ENCODE data around the gene ITGA1. TPM values are rescaled to one million over a fixed set of nuclear protein-coding genes. Genes with fewer than 3 reads are reported as not detected.

ITGA1 gene
- total and polyA plus RNA-seq, 2 of the 8 experiments (the other 6 are each of a cell fraction or from before 2014, with no cell fraction given), result 2.3 to 9.0 TPM

DNA sequence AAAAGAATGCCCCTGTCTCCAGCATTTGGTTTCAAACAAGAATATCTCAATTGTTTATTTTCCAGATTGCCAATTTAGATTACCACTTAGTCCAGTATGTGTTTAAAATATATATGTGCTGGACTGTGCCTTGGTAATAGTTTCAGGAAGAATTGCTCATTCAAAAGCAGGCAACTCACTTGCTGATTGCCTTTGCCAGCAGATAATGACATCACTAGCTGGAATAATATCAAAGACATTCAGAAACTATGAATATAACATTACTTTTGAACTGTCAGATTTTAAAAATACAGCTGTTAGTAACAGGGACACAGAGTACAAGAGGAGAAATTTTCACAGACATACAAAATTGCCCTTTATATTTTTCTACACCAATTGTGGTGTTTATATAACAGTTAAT lies 105.4 kb downstream of the ITGA1 start:
- Histone ChIP-seq H3K79me2 (ENCODE audit: control insufficient read depth in 1 of 2, insufficient read depth in 2 of 2, low read length in 2 of 2) (no peaks in the 10 kb centered on the region), H2BK20ac (ENCODE audit: low read length) (no peak overlapping the region), H4K8ac (ENCODE audit: extremely low read depth, insufficient read depth, low read length) (no peak overlapping the region), H3K14ac (ENCODE audit: insufficient read length) (no peak overlapping the region), H2BK12ac (ENCODE audit: low read depth, low read length) (no peak overlapping the region), H3K79me1 (ENCODE audit: low read depth, low read length) (no peaks in the 10 kb centered on the region), H3K4me1 (replicated peaks in 1 of 4; ENCODE audit: control insufficient read depth in 3 of 4, insufficient read depth in 4 of 4, low read length in 3 of 4) (no peaks in the 10 kb centered on the region), H3K56ac (replicated peaks; ENCODE audit: insufficient read length, low read depth, low read length) (no peak overlapping the region), H3K27me3 (replicated peaks in 1 of 4; ENCODE audit: control insufficient read depth in 3 of 4, extremely low read depth in 1 of 4, insufficient read depth in 3 of 4, low read length in 3 of 4) (no peaks in the 10 kb centered on the region), H3K27ac (ENCODE audit: low read depth, low read length) (no peak overlapping the region), H3K9ac (replicated peaks in 1 of 4; ENCODE audit: extremely low read depth in 1 of 4, low read depth in 3 of 4, low read length in 3 of 4) (no peak overlapping the region), H4K5ac (ENCODE audit: insufficient read length, low read depth, low read length) (no peak overlapping the region), H2BK5ac (ENCODE audit: low read depth, low read length) (no peak overlapping the region), H3K9me3 (ENCODE audit: insufficient read depth in 2 of 2, low read depth in 1 of 2, low read length in 1 of 2) (no peaks in the 10 kb centered on the region), H2AFZ (ENCODE audit: low read length) (no peak overlapping the region), H4K20me1 (replicated peaks in 1 of 2; ENCODE audit: control insufficient read depth in 1 of 2, insufficient read depth in 2 of 2, low read length in 2 of 2) (no peaks in the 10 kb centered on the region), H3K23ac (ENCODE audit: insufficient read length) (no peak overlapping the region), H2AK5ac (ENCODE audit: low read depth, low read length) (no peak overlapping the region), H3K4ac (replicated peaks; ENCODE audit: insufficient read length, low read depth, low read length) (no peak overlapping the region), H3K4me2 (ENCODE audit: insufficient read depth in 1 of 2, low read depth in 2 of 2, low read length in 2 of 2) (no peak overlapping the region), H2BK120ac (replicated peaks; ENCODE audit: low read depth, low read length) (no peak overlapping the region), H3K4me3 (ENCODE audit: extremely low read depth in 1 of 4, insufficient read depth in 2 of 4, low read depth in 3 of 4, low read length in 4 of 4) (no peak overlapping the region), H3K23me2 (ENCODE audit: low read depth, low read length) (no peaks in the 10 kb centered on the region), H3K18ac (ENCODE audit: extremely low read depth, low read length) (no peak overlapping the region), H3K36me3 (ENCODE audit: control insufficient read depth in 2 of 4, insufficient read depth in 4 of 4, low read length in 3 of 4) (no peaks in the 10 kb centered on the region), H4K91ac (replicated peaks; ENCODE audit: insufficient read length, low read length) (no peak overlapping the region), H2BK15ac (ENCODE audit: low read length) (no peak overlapping the region)
- TF ChIP-seq SIN3A (conservative IDR thresholded peaks at IDR 0.05 in 1 of 2, IDR thresholded peaks at IDR 0.05 in 1 of 2; ENCODE audit: low read depth in 1 of 2, low read length in 2 of 2) (no peak), ZNF274 (IDR thresholded peaks at IDR 0.05; ENCODE audit: borderline replicate concordance, extremely low read depth, low read length) (no peak), YY1 (IDR thresholded peaks at IDR 0.05; ENCODE audit: low read depth, low read length) (no peak), SUZ12 (IDR thresholded peaks at IDR 0.05; ENCODE audit: low read length) (no peak), SIRT6 (IDR thresholded peaks at IDR 0.05; ENCODE audit: low read length) (no peak), CREB1 (IDR thresholded peaks at IDR 0.05) (no peak), RFX5 (IDR thresholded peaks at IDR 0.05; ENCODE audit: borderline replicate concordance, low read depth, low read length) (no peak), HDAC2 (IDR thresholded peaks at IDR 0.05; ENCODE audit: borderline replicate concordance in 1 of 2, low read depth in 2 of 2, low read length in 2 of 2) (no peak), POLR2A (IDR thresholded peaks at IDR 0.05; ENCODE audit: control extremely low read depth in 1 of 2, low read depth in 2 of 2, low read length in 2 of 2) (no peak), TCF12 (IDR thresholded peaks at IDR 0.05; ENCODE audit: low read depth, low read length) (no peak), CHD2 (IDR thresholded peaks at IDR 0.05; ENCODE audit: low read length) (no peak), CBX5 (IDR thresholded peaks at IDR 0.05; ENCODE audit: low read depth, low read length) (no peak), ASH2L (IDR thresholded peaks at IDR 0.05; ENCODE audit: low read length) (no peak)
- TF ChIP-seq, protein P1, sequence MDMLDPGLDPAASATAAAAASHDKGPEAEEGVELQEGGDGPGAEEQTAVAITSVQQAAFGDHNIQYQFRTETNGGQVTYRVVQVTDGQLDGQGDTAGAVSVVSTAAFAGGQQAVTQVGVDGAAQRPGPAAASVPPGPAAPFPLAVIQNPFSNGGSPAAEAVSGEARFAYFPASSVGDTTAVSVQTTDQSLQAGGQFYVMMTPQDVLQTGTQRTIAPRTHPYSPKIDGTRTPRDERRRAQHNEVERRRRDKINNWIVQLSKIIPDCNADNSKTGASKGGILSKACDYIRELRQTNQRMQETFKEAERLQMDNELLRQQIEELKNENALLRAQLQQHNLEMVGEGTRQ (IDR thresholded peaks at IDR 0.05; ENCODE audit: low read length), result no peak
- no peak for DNase-seq (ENCODE audit: low read depth in 1 of 2, low spot score in 2 of 2)
- ChIA-PET CTCF (ENCODE audit: partially characterized antibody) (interaction anchor here (0.7 to 1.5 kb wide), 2 partner anchors 23 to 92 kb away, joined by 3 to 7 read pairs; no protein-coding TSS in a partner anchor), POLR2A (ENCODE audit: partially characterized antibody) (no interaction called here)
- no peak for FAIRE-seq
